Esophagus muscularis mucosa (tissue), 4 donors: Measurements from ENCODE around the gene MAGEA1. TPM values are rescaled to one million over a fixed set of nuclear protein-coding genes. Genes with fewer than 3 reads are reported as not detected.
"Not testable (repeated sequence)": the region's sequence is repeated elsewhere in the genome, so short reads cannot be mapped to it uniquely, and the experiment has no call there.

ENCODE experiments used
- DNase-seq: peaks from one replicate; pipeline ENCODE4 v3.0.0-alpha.2; 2017; ENCODE audit errors: extremely low spot score
- H3K27ac ChIP-seq, 4 donors: fragments of 200-600 bp; sonication (generic); replicated peaks in 1 of 4; 1 replicate in 3 of 4; 2 replicates in 1 of 4; pipeline ENCODE4 v1.5.1; 2016 to 2019; ENCODE audit warnings: mild to moderate bottlenecking in 1 of 4
- H3K27me3 ChIP-seq, 4 donors: fragments of 200-600 bp; sonication (generic); one replicate each; pipeline versions ENCODE4 v1.5.1 to v1.6.0; 2016 to 2019
- H3K36me3 ChIP-seq, 4 donors: fragments of 200-600 bp; sonication (generic); one replicate each; pipeline ENCODE4 v1.5.1; 2016 to 2019
- H3K4me1 ChIP-seq, 4 donors: fragments of 200-600 bp; sonication (generic); one replicate each; pipeline ENCODE4 v1.5.1; 2016 to 2019
- H3K4me3 ChIP-seq, 4 donors: fragments of 200-600 bp; sonication (generic); 1 replicate in 2 of 4; 2 replicates in 2 of 4; pipeline ENCODE4 v1.5.1; 2016 to 2019; ENCODE audit warnings: mild to moderate bottlenecking in 4 of 4, moderate library complexity in 1 of 4
- H3K9me3 ChIP-seq, 4 donors: fragments of 200-600 bp; sonication (generic); 1 replicate in 3 of 4; 2 replicates in 1 of 4; pipeline ENCODE4 v1.5.1; 2016 to 2019
- EP300 ChIP-seq: sonication (generic); formaldehyde crosslinking; IDR thresholded peaks from one replicate; pipeline ENCODE4 v1.6.1; 2017; ENCODE audit warnings: antibody characterized with exemption
- POLR2A ChIP-seq: fragments of 450-650 bp; IDR thresholded peaks from one replicate; pipeline ENCODE4 v1.6.1; 2017; ENCODE audit warnings: antibody characterized with exemption, moderate library complexity, mild to moderate bottlenecking, low read depth
- POLR2AphosphoS5 ChIP-seq, 2 donors: sonication (generic); formaldehyde crosslinking; IDR thresholded peaks; one replicate each; pipeline ENCODE4 v1.6.1; 2017; ENCODE audit warnings: antibody characterized with exemption in 2 of 2
- WGBS: methylation state at CpG from one replicate; pipeline ENCODE4 v1.1.5; 2018; 5-methylcytosine and 5-hydroxymethylcytosine counted together
- intact Hi-C: fragments of 100-400 bp; cut with DNase I; formaldehyde crosslinking; loops from one replicate; pipeline ENCODE4 v1.15.1; 2023
- total RNA-seq, 4 donors: library from RNA; depleted of rRNA; stranded (reverse); fragments of >200 nt; gene quantifications; one replicate each; pipeline versions ENCODE4 v1.1.0 to v1.2.1, GENCODE V29; 2016
- TF ChIP-seq, protein P1 (sequence below), 3 experiments: fragments of 200-600 bp in 2 of 3; fragments of 450-650 bp in 1 of 3; sonication (generic) in 2 of 3; IDR thresholded peaks; one replicate each; pipeline ENCODE4 v1.5.1; 2017 to 2019; ENCODE audit warnings: antibody characterized with exemption in 3 of 3, mild to moderate bottlenecking in 2 of 3, moderate library complexity in 1 of 3

The MAGEA1 gene, protein sequence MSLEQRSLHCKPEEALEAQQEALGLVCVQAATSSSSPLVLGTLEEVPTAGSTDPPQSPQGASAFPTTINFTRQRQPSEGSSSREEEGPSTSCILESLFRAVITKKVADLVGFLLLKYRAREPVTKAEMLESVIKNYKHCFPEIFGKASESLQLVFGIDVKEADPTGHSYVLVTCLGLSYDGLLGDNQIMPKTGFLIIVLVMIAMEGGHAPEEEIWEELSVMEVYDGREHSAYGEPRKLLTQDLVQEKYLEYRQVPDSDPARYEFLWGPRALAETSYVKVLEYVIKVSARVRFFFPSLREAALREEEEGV
- not detected for total RNA-seq

DNA sequence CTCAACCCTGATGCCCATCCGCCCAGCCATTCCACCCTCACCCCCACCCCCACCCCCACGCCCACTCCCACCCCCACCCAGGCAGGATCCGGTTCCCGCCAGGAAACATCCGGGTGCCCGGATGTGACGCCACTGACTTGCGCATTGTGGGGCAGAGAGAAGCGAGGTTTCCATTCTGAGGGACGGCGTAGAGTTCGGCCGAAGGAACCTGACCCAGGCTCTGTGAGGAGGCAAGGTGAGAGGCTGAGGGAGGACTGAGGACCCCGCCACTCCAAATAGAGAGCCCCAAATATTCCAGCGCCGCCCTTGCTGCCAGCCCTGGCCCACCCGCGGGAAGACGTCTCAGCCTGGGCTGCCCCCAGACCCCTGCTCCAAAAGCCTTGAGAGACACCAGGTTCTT, at the start of gene MAGEA1:
MAGEA1 (plus strand) TSS at position 154 of the 400 bp plus-strand sequence. CDS start 3,106 bp downstream, outside the sequence.
- 90% methylated on average over 16 of the region's 19 CpGs for WGBS

DNA sequence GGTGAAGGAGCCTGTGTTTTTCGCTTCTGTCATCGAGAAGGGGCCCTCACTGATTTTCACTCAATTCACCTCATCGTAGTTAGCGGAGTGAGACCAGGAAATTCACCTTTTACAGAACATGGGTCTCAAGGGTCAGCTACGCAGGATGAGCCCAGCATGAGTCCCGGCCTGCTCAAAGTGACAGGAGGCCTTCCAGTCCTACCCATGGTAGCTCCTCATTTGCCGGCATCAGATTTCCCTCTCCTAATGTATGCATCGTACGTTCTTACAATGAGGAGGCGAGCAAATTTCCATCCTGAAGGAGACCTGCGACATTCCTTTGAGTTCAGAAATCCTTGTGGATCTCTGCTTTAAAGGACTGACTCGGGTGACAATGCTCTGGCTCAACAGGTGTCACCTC, 46.2 kb upstream of the MAGEA1 start:
- intact Hi-C loops, H3K27ac ChIP-seq, DNase-seq, H3K9me3 ChIP-seq, H3K4me3 ChIP-seq, H3K36me3 ChIP-seq, H3K4me1 ChIP-seq, H3K27me3 ChIP-seq: not testable (repeated sequence)
- no CpG with 5 or more reads among the region's 12 CpGs for WGBS

More for the DNA sequence above, at the start of gene MAGEA1:
- no peak within 1 kb of the TSS for H3K27ac ChIP-seq
- no peaks in the 10 kb centered on the region for H3K9me3 ChIP-seq
- DNase-seq: no peak
- TF ChIP-seq, protein P1, sequence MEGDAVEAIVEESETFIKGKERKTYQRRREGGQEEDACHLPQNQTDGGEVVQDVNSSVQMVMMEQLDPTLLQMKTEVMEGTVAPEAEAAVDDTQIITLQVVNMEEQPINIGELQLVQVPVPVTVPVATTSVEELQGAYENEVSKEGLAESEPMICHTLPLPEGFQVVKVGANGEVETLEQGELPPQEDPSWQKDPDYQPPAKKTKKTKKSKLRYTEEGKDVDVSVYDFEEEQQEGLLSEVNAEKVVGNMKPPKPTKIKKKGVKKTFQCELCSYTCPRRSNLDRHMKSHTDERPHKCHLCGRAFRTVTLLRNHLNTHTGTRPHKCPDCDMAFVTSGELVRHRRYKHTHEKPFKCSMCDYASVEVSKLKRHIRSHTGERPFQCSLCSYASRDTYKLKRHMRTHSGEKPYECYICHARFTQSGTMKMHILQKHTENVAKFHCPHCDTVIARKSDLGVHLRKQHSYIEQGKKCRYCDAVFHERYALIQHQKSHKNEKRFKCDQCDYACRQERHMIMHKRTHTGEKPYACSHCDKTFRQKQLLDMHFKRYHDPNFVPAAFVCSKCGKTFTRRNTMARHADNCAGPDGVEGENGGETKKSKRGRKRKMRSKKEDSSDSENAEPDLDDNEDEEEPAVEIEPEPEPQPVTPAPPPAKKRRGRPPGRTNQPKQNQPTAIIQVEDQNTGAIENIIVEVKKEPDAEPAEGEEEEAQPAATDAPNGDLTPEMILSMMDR (IDR thresholded peaks at IDR 0.05): no peak
- no peak for TF ChIP-seq EP300
- no peaks in the 10 kb centered on the region for H3K4me1 ChIP-seq
- H3K36me3 ChIP-seq: no peaks in the 10 kb centered on the region
- no peaks in the 10 kb centered on the region for H3K27me3 ChIP-seq
- intact Hi-C loops: no loop called here
- no peak within 1 kb of the TSS for H3K4me3 ChIP-seq

DNA sequence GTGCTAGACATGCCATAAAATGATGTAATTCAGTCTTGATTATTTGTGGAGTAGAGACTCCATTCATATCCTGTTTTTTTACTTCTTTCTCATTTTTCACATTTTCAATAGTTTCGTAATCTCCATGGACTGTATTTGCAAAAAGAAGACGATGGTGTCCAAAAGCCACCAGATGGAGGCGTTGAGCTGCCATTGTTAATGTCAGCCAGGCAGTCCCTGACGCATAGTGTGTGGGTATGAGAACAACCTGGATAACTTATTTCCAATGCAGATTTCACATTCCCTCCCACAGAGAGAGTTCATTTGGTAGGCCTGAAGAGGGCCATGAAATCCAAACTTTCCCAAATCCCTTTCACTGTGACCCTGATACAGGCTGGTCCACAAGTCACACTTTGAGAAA, 40.0 kb upstream of the MAGEA1 start:
- H3K27me3 ChIP-seq, H3K27ac ChIP-seq, intact Hi-C loops, DNase-seq, H3K4me1 ChIP-seq, H3K36me3 ChIP-seq, H3K9me3 ChIP-seq, H3K4me3 ChIP-seq: not testable (repeated sequence)
- WGBS: no CpG with 5 or more reads among the region's 4 CpGs

DNA sequence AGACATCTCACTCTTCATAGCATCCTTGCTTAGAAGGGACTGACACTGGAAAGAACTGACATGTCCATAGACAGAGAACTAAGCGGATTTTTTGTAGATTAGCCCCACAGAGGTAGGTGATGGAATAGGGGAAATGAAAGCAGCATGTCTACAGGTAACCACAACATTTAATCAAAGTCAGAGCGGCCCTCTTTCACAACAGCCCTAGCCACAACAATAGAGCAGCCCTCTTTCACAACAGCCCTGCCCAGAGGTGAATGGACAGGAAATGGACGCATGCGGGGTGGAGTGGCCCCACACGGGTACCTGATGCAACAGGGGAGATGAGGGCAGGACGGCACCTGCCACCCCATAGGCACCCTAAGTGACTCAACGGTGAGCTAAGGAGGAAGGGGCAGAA, 32.8 kb upstream of the MAGEA1 start:
- DNase-seq, H3K36me3 ChIP-seq, H3K27ac ChIP-seq, H3K9me3 ChIP-seq, intact Hi-C loops, H3K4me1 ChIP-seq, H3K4me3 ChIP-seq, H3K27me3 ChIP-seq: not testable (repeated sequence)
- 60% methylated on average over 1 of the region's 7 CpGs for WGBS

DNA sequence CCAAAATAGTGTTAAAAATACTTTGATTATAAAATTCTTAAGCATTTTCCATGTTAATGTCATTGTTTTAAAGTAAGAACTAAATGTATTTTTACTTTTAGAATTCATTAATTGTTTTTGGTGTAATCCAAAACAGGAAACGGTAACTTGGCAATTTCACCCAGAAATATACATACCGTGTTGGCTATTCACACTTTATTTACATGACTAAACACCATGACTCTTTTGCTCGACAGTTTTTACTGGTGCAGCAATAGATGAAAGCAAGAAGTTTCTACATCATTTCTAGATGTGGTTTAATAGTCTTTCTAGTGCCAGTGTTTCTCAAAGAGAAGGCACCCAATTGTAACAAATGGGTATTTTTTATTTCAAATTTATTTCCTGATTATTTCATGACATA, 25.6 kb upstream of the MAGEA1 start:
- DNase-seq: no peak
- intact Hi-C loops: no loop called here
- Histone ChIP-seq H3K4me3 (no peak overlapping the region), H3K27me3 (no peaks in the 10 kb centered on the region), H3K36me3 (no peaks in the 10 kb centered on the region), H3K4me1 (no peaks in the 10 kb centered on the region), H3K9me3 (no peaks in the 10 kb centered on the region), H3K27ac (no peak overlapping the region)
- TF ChIP-seq POLR2AphosphoS5 (IDR thresholded peaks at IDR 0.05): no peak
- TF ChIP-seq, protein P1 (IDR thresholded peaks at IDR 0.05): no peak
- TF ChIP-seq POLR2A: no peak
- no peak for TF ChIP-seq EP300
- WGBS: 57% methylated on average over 3 of the region's 3 CpGs

DNA sequence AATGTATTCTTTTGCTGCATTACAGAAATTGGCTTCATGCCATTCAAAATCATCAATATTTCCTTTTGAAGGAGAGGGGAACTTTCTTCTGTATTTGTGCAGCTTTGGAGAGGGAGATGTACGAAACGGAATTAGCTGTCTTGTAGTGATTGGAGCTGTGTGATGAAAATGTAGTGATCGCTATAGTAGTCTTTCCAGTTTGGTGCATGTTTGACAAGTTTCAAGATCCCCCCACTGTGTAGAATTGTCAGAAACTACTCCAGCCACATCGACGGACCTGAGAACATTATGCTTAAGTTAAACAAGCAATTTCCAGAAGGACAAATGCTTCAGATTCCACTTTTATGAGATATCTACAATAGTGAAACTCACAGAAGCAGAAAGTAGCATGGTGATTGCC, 21.6 kb upstream of the MAGEA1 start:
- no peaks in the 10 kb centered on the region for H3K36me3 ChIP-seq
- H3K27ac ChIP-seq: no peak overlapping the region
- TF ChIP-seq POLR2AphosphoS5 (IDR thresholded peaks at IDR 0.05) (no peak), EP300 (no peak), POLR2A (no peak)
- TF ChIP-seq, protein P1 (IDR thresholded peaks at IDR 0.05): no peak
- H3K27me3 ChIP-seq: peaks cover 0 to 4% (median 0%) of the 10 kb centered on the region in 4 donors
- H3K4me3 ChIP-seq: no peak overlapping the region
- no peak for DNase-seq
- no peaks in the 10 kb centered on the region for H3K9me3 ChIP-seq
- no peaks in the 10 kb centered on the region for H3K4me1 ChIP-seq
- intact Hi-C loops: no loop called here
- 69% methylated on average over 5 of the region's 5 CpGs for WGBS
